K562 (cell line): Measurements from ENCODE around the gene GPR142. TPM values are rescaled to one million over a fixed set of nuclear protein-coding genes. Genes with fewer than 3 reads are reported as not detected.

ENCODE experiments used
- BRF1 ChIP-seq: IDR thresholded peaks from 3 replicates; pipeline ENCODE4 v1.6.1; 2011; ENCODE audit warnings: borderline replicate concordance, mild to moderate bottlenecking; ENCODE audit not compliant: insufficient read length; ENCODE audit errors: extremely low read depth
- CBFA2T2 ChIP-seq: fragments of 450-650 bp; conservative IDR thresholded peaks from 2 replicates; pipeline ENCODE4 v1.6.1; 2017; ENCODE audit warnings: mild to moderate bottlenecking
- GABPB1 ChIP-seq: sonication (generic); formaldehyde crosslinking; IDR thresholded peaks from 2 replicates; pipeline ENCODE4 v1.8.0; 2022; ENCODE audit warnings: mild to moderate bottlenecking, missing genetic modification reagents
- HDAC6 ChIP-seq: IDR thresholded peaks from 2 replicates; pipeline ENCODE4 v1.6.1; 2012; ENCODE audit warnings: low read depth, mild to moderate bottlenecking, control low read depth, inconsistent platforms, low read length, moderate library complexity
- HSF4 ChIP-seq: fragments of 250-450 bp; sonication (Bioruptor Pico); IDR thresholded peaks from 2 replicates; pipeline ENCODE4 v2.1.2; 2022; ENCODE audit warnings: mild to moderate bottlenecking, moderate library complexity, borderline replicate concordance
- NR2F6 ChIP-seq: fragments of 450-650 bp; formaldehyde crosslinking; IDR thresholded peaks from 2 replicates; pipeline ENCODE4 v1.4.0; 2020; ENCODE audit warnings: mild to moderate bottlenecking
- PHTF2 ChIP-seq: fragments of 250-450 bp; sonication (Bioruptor Pico); IDR thresholded peaks from 2 replicates; pipeline ENCODE4 v1.5.0; 2021; ENCODE audit warnings: mild to moderate bottlenecking
- SIN3A ChIP-seq, 2 experiments: fragments of 150-350 bp in 1 of 2; IDR thresholded peaks; 2 replicates each; pipeline ENCODE4 v1.6.1; 2011 to 2016; ENCODE audit warnings: borderline replicate concordance in 2 of 2, low read depth in 2 of 2, low read length in 2 of 2, mild to moderate bottlenecking in 2 of 2, moderate library complexity in 2 of 2; ENCODE audit not compliant: control insufficient read depth in 1 of 2
- SIX5 ChIP-seq, 2 experiments: IDR thresholded peaks; 2 replicates each; pipeline ENCODE4 v1.6.1; 2011; ENCODE audit warnings: low read length in 2 of 2, borderline replicate concordance in 1 of 2, low read depth in 1 of 2, mild to moderate bottlenecking in 1 of 2, moderate library complexity in 1 of 2; ENCODE audit not compliant: insufficient read depth in 1 of 2
- STAT5A ChIP-seq: IDR thresholded peaks from 2 replicates; pipeline ENCODE4 v1.6.1; 2012; ENCODE audit warnings: low read length, inconsistent platforms, borderline replicate concordance
- STAT5B ChIP-seq: fragments of 250-450 bp; sonication (Bioruptor Pico); IDR thresholded peaks from 2 replicates; pipeline ENCODE4 v1.8.0; 2021; ENCODE audit warnings: mild to moderate bottlenecking, inconsistent platforms
- ZNF140 ChIP-seq: fragments of 250-450 bp; sonication (Bioruptor Pico); IDR thresholded peaks from 2 replicates; pipeline ENCODE4 v1.8.0; 2021; ENCODE audit warnings: moderate library complexity, mild to moderate bottlenecking, inconsistent platforms
- ZNF184 ChIP-seq: sonication (generic); formaldehyde crosslinking; IDR thresholded peaks from 2 replicates; pipeline ENCODE4 v1.5.0; 2020; ENCODE audit warnings: missing genetic modification reagents
- ZNF551 ChIP-seq: fragments of 250-450 bp; sonication (Bioruptor Pico); IDR thresholded peaks from 2 replicates; pipeline ENCODE4 v1.5.0; 2021; ENCODE audit warnings: mild to moderate bottlenecking, moderate library complexity
- ZNF75A ChIP-seq: fragments of 450-650 bp; formaldehyde crosslinking; IDR thresholded peaks from 2 replicates; pipeline ENCODE4 v1.4.0; 2020; ENCODE audit warnings: mild to moderate bottlenecking
- polyA plus RNA-seq, 8 experiments: library from polyadenylated mRNA; depleted of rRNA in 4 of 8; stranded (reverse) in 5 of 8; unstranded in 3 of 8; fragments of >200 nt; fragmentation: Nextera tagmentation in 2 of 8; fragmentation: Illumina TruSeq in 1 of 8; extraction: Ambion mirVana in 2 of 8; extraction: Trizol in 1 of 8; gene quantifications; 2 replicates each; pipeline versions ENCODE4 v1.2.1 to v1.2.3, GENCODE V29; 2011 to 2014; ENCODE audit warnings: inconsistent platforms in 1 of 8, missing spikeins in 1 of 8
- total RNA-seq, 7 experiments: library from RNA; depleted of rRNA in 6 of 7; stranded (reverse); fragments of >200 nt in 6 of 7; fragmentation: Illumina TruSeq in 2 of 7; extraction: Trizol in 2 of 7; gene quantifications; 2 replicates each; pipeline versions ENCODE4 v1.2.1 to v1.2.3, GENCODE V29; 2011 to 2021; ENCODE audit warnings: low replicate concordance in 1 of 7
- TF ChIP-seq, protein P1 (sequence below): sonication (generic); formaldehyde crosslinking; IDR thresholded peaks from 2 replicates; pipeline ENCODE4 v1.9.0; 2022; ENCODE audit warnings: mild to moderate bottlenecking, missing genetic modification reagents
- TF ChIP-seq, protein P2 (sequence below): fragments of 150-350 bp; IDR thresholded peaks from 2 replicates; pipeline ENCODE4 v1.6.1; 2014; ENCODE audit warnings: low read depth, mild to moderate bottlenecking, low read length, borderline replicate concordance
- TF ChIP-seq, protein P3 (sequence below): sonication (generic); formaldehyde crosslinking; IDR thresholded peaks from 2 replicates; pipeline ENCODE4 v1.8.1; 2023; ENCODE audit warnings: mild to moderate bottlenecking, missing genetic modification reagents
- TF ChIP-seq, protein P4 (sequence below): sonication (generic); formaldehyde crosslinking; IDR thresholded peaks from 2 replicates; pipeline ENCODE4 v1.9.0; 2022; ENCODE audit warnings: mild to moderate bottlenecking, missing genetic modification reagents
- TF ChIP-seq, protein P5 (sequence below): fragments of 450-650 bp; formaldehyde crosslinking; IDR thresholded peaks from 2 replicates; pipeline ENCODE4 v1.4.0; 2022; ENCODE audit warnings: missing genetic modification characterization

Gene GPR142
- total and polyA plus RNA-seq, 9 of the 15 experiments (the other 6 are each of a cell fraction or from before 2014, with no cell fraction given): not detected

DNA sequence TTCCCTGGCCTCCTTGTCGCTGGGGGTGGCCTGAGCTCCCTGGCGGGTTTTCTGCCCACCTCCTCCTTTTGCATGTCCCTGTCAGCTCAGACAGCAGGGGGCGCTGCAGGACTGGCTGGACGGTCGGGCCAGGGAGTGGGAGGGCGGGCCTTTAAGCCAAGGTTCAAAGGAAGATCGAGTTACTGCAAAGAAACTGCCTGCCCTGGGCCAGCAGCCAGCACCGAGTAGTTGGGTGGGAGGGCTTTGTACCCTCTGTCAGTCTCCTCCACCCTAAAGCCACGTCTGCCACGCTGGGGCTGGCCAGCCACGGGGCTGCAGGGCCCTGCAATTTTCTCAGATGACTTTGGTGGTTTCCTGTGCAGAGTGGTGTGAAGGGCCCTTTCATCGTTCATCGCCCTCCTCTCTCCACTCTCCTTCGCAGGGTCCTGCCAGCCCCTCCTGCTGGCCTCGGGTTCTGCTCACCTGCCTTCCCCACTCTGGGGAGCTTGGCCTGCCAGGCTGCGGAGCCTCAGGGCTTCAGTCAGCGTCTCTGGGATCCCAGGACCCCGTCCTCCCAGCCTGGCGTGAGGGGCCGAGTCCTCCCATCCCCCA is 12.3 kb downstream of the GPR142 start (continued):
- TF ChIP-seq, protein P1, sequence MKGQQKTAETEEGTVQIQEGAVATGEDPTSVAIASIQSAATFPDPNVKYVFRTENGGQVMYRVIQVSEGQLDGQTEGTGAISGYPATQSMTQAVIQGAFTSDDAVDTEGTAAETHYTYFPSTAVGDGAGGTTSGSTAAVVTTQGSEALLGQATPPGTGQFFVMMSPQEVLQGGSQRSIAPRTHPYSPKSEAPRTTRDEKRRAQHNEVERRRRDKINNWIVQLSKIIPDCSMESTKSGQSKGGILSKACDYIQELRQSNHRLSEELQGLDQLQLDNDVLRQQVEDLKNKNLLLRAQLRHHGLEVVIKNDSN: no peak
- TF ChIP-seq CBFA2T2: no peak
- TF ChIP-seq, protein P2, sequence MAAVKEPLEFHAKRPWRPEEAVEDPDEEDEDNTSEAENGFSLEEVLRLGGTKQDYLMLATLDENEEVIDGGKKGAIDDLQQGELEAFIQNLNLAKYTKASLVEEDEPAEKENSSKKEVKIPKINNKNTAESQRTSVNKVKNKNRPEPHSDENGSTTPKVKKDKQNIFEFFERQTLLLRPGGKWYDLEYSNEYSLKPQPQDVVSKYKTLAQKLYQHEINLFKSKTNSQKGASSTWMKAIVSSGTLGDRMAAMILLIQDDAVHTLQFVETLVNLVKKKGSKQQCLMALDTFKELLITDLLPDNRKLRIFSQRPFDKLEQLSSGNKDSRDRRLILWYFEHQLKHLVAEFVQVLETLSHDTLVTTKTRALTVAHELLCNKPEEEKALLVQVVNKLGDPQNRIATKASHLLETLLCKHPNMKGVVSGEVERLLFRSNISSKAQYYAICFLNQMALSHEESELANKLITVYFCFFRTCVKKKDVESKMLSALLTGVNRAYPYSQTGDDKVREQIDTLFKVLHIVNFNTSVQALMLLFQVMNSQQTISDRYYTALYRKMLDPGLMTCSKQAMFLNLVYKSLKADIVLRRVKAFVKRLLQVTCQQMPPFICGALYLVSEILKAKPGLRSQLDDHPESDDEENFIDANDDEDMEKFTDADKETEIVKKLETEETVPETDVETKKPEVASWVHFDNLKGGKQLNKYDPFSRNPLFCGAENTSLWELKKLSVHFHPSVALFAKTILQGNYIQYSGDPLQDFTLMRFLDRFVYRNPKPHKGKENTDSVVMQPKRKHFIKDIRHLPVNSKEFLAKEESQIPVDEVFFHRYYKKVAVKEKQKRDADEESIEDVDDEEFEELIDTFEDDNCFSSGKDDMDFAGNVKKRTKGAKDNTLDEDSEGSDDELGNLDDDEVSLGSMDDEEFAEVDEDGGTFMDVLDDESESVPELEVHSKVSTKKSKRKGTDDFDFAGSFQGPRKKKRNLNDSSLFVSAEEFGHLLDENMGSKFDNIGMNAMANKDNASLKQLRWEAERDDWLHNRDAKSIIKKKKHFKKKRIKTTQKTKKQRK: no peak
- TF ChIP-seq, protein P3, sequence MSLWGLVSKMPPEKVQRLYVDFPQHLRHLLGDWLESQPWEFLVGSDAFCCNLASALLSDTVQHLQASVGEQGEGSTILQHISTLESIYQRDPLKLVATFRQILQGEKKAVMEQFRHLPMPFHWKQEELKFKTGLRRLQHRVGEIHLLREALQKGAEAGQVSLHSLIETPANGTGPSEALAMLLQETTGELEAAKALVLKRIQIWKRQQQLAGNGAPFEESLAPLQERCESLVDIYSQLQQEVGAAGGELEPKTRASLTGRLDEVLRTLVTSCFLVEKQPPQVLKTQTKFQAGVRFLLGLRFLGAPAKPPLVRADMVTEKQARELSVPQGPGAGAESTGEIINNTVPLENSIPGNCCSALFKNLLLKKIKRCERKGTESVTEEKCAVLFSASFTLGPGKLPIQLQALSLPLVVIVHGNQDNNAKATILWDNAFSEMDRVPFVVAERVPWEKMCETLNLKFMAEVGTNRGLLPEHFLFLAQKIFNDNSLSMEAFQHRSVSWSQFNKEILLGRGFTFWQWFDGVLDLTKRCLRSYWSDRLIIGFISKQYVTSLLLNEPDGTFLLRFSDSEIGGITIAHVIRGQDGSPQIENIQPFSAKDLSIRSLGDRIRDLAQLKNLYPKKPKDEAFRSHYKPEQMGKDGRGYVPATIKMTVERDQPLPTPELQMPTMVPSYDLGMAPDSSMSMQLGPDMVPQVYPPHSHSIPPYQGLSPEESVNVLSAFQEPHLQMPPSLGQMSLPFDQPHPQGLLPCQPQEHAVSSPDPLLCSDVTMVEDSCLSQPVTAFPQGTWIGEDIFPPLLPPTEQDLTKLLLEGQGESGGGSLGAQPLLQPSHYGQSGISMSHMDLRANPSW (CRISPR knock-in tag): no peak
- no peak for TF ChIP-seq ZNF551 (CRISPR knock-in tag)
- TF ChIP-seq HDAC6: no peak
- TF ChIP-seq, protein P4, sequence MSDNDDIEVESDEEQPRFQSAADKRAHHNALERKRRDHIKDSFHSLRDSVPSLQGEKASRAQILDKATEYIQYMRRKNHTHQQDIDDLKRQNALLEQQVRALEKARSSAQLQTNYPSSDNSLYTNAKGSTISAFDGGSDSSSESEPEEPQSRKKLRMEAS: peak; percentile 7; the same call in 1 of the 2 replicates
- TF ChIP-seq GABPB1 (CRISPR knock-in tag): peak; percentile 51
- TF ChIP-seq STAT5A: no peak
- no peak for TF ChIP-seq HSF4
- TF ChIP-seq NR2F6: no peak
- TF ChIP-seq PHTF2 (CRISPR knock-in tag): no peak
- TF ChIP-seq STAT5B (CRISPR knock-in tag): no peak
- TF ChIP-seq SIN3A (IDR thresholded peaks at IDR 0.05; ENCODE audit: borderline replicate concordance in 2 of 2, control insufficient read depth in 1 of 2, low read depth in 2 of 2, low read length in 2 of 2): no peak
- no peak for TF ChIP-seq ZNF75A (CRISPR knock-in tag)
- TF ChIP-seq, protein P5, sequence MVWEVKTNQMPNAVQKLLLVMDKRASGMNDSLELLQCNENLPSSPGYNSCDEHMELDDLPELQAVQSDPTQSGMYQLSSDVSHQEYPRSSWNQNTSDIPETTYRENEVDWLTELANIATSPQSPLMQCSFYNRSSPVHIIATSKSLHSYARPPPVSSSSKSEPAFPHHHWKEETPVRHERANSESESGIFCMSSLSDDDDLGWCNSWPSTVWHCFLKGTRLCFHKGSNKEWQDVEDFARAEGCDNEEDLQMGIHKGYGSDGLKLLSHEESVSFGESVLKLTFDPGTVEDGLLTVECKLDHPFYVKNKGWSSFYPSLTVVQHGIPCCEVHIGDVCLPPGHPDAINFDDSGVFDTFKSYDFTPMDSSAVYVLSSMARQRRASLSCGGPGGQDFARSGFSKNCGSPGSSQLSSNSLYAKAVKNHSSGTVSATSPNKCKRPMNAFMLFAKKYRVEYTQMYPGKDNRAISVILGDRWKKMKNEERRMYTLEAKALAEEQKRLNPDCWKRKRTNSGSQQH (CRISPR knock-in tag): no peak
- TF ChIP-seq BRF1: no peak
- TF ChIP-seq ZNF140 (CRISPR knock-in tag): no peak
- no peak for TF ChIP-seq SIX5 (IDR thresholded peaks at IDR 0.05; ENCODE audit: borderline replicate concordance in 1 of 2, insufficient read depth in 1 of 2, low read depth in 1 of 2, low read length in 2 of 2)
- TF ChIP-seq ZNF184: no peak
